ENCODE results near the gene ZNF462.

GRCh38 chr9:106869028-106869427, 6.1 kb downstream of the ZNF462 start:
- TF ChIP-seq CTCF (IDR thresholded peaks at IDR 0.05) (no peak), POLR2A (IDR thresholded peaks at IDR 0.05) (no peak)
